HepG2 (cell line): ENCODE data around the gene INAFM2. TPM values are rescaled to one million over a fixed set of nuclear protein-coding genes. Genes with fewer than 3 reads are reported as not detected.
A peak's percentile ranks its signal among the peaks of the same experiment; 100 is the strongest.

ENCODE experiments used
- ATAC-seq: fragments of 200-7000 bp; cut with Tn5 transposase; 3 replicates; pipeline ENCODE4 v1.9.1; 2020; ENCODE audit warnings: mild to moderate bottlenecking, moderate library complexity
- BruUV-seq: library from RNA; stranded (reverse); fragments of 400-500 nt; replicated peaks from 2 replicates; lab custom pipeline; 2021; lab: Mats Ljungman, UMichigan
- CTCF ChIA-PET: fragments of 300-600 bp; formaldehyde crosslinking; extraction: SDS; loops from one replicate; lab custom pipeline; 2021; ENCODE audit warnings: low total read pairs, inconsistent platforms, low intra/inter-chr PET ratio; lab: Yijun Ruan, JAX
- POLR2A ChIA-PET: fragments of 350-600 bp; sonication (Branson Sonifier 250); formaldehyde crosslinking; loops from one replicate; lab custom pipeline; 2020; ENCODE audit warnings: antibody characterized with exemption, inconsistent platforms; lab: Yijun Ruan, JAX
- DNase-seq: peaks from one replicate; pipeline ENCODE4 v3.0.0-alpha.2; 2015; ENCODE audit warnings: low spot score
- FAIRE-seq: peaks from 3 replicates; lab custom pipeline; 2011; peaks lifted over from hg19 to GRCh38; lab: Jason Lieb, UNC
- H2AFZ ChIP-seq: one replicate; pipeline ENCODE4 v1.6.1; 2011; ENCODE audit warnings: low read length, inconsistent platforms
- H3K27ac ChIP-seq: fragments of 300-600 bp; 3 replicates; pipeline ENCODE4 v1.8.0; 2011; ENCODE audit warnings: mixed run types, mild to moderate bottlenecking, mixed read lengths, low read length, inconsistent platforms; ENCODE audit not compliant: insufficient read depth; ENCODE audit errors: extremely low read length
- H3K27me3 ChIP-seq, 2 experiments: fragments of 200-600 bp in 1 of 2; 2 replicates in 1 of 2; 3 replicates in 1 of 2; pipeline versions ENCODE4 v1.6.0 to v1.8.0; 2011; ENCODE audit warnings: low read length in 2 of 2, mild to moderate bottlenecking in 2 of 2, moderate library complexity in 2 of 2, inconsistent platforms in 1 of 2; ENCODE audit not compliant: insufficient read depth in 2 of 2, control insufficient read depth in 1 of 2
- H3K36me3 ChIP-seq, 2 experiments: fragments of 200-600 bp in 1 of 2; replicated peaks in 1 of 2; 2 replicates in 1 of 2; 3 replicates in 1 of 2; pipeline versions ENCODE4 v1.5.1 to v1.8.0; 2011; ENCODE audit warnings: low read length in 2 of 2, inconsistent platforms in 1 of 2; ENCODE audit not compliant: insufficient read depth in 2 of 2, control insufficient read depth in 1 of 2
- H3K4me1 ChIP-seq: 2 replicates; pipeline ENCODE4 v1.5.1; 2012; ENCODE audit warnings: low read length, inconsistent platforms; ENCODE audit not compliant: insufficient read depth
- H3K4me2 ChIP-seq: 2 replicates; pipeline ENCODE4 v1.6.0; 2011; ENCODE audit warnings: low read depth, low read length, inconsistent platforms
- H3K4me3 ChIP-seq, 3 experiments: fragments of 200-600 bp in 1 of 3; sonication (generic), shearing (Covaris generic) in 1 of 3; replicated peaks in 1 of 3; 2 replicates each; pipeline ENCODE4 v1.5.1; 2011 to 2016; ENCODE audit warnings: low read length in 3 of 3, inconsistent platforms in 2 of 3, low read depth in 2 of 3, mild to moderate bottlenecking in 2 of 3, control low read depth in 1 of 3, mixed read lengths in 1 of 3; ENCODE audit not compliant: insufficient read depth in 1 of 3
- H3K79me2 ChIP-seq: one replicate; pipeline ENCODE4 v1.6.1; 2011; ENCODE audit warnings: low read length, inconsistent platforms; ENCODE audit not compliant: insufficient read depth
- H3K9ac ChIP-seq: 2 replicates; pipeline ENCODE4 v1.6.0; 2011; ENCODE audit warnings: mild to moderate bottlenecking, low read depth, low read length, inconsistent platforms; ENCODE audit not compliant: insufficient read depth
- H3K9me3 ChIP-seq: 2 replicates; pipeline ENCODE4 v1.5.1; 2012; ENCODE audit warnings: mild to moderate bottlenecking, low read length
- H4K20me1 ChIP-seq: 2 replicates; pipeline ENCODE4 v1.6.0; 2011; ENCODE audit warnings: inconsistent platforms, mild to moderate bottlenecking, low read length, moderate library complexity; ENCODE audit not compliant: insufficient read depth
- DMAP1 ChIP-seq: IDR thresholded peaks from 2 replicates; pipeline ENCODE4 v1.6.1; 2016
- FOXK2 ChIP-seq: fragments of 450-650 bp; IDR thresholded peaks from 2 replicates; pipeline ENCODE4 v1.6.1; 2016
- HNRNPL ChIP-seq: fragments of 200-400 bp; formaldehyde crosslinking; IDR thresholded peaks from 2 replicates; pipeline ENCODE4 v1.6.1; 2017; ENCODE audit warnings: mild to moderate bottlenecking, low read depth, low read length
- MBD4 ChIP-seq: IDR thresholded peaks from 2 replicates; pipeline ENCODE4 v1.6.1; 2012; ENCODE audit warnings: low read length, inconsistent platforms, borderline replicate concordance
- PAWR ChIP-seq: sonication (generic); formaldehyde crosslinking; IDR thresholded peaks from 2 replicates; pipeline ENCODE4 v1.4.0; 2020; ENCODE audit warnings: missing genetic modification reagents, mild to moderate bottlenecking, borderline replicate concordance
- RAD21 ChIP-seq: fragments of 450-650 bp; formaldehyde crosslinking; IDR thresholded peaks from 2 replicates; pipeline ENCODE4 v1.5.0; 2020; ENCODE audit warnings: mild to moderate bottlenecking
- RFX5 ChIP-seq: IDR thresholded peaks from 2 replicates; pipeline ENCODE4 v1.6.1; 2011; ENCODE audit warnings: low read depth, low read length, improper control_type of control experiment
- SALL1 ChIP-seq: sonication (generic); formaldehyde crosslinking; IDR thresholded peaks from 2 replicates; pipeline ENCODE4 v1.8.0; 2022; ENCODE audit warnings: mild to moderate bottlenecking, missing genetic modification reagents
- SMC3 ChIP-seq: IDR thresholded peaks from 2 replicates; pipeline ENCODE4 v1.6.1; 2011; ENCODE audit warnings: low read length, improper control_type of control experiment
- STAG1 ChIP-seq: sonication (generic); formaldehyde crosslinking; IDR thresholded peaks from 2 replicates; pipeline ENCODE4 v1.4.0; 2020; ENCODE audit warnings: missing genetic modification reagents
- TBL1XR1 ChIP-seq: fragments of 150-350 bp; IDR thresholded peaks from 2 replicates; pipeline ENCODE4 v1.6.1; 2014; ENCODE audit warnings: borderline replicate concordance, low read length; ENCODE audit not compliant: partially characterized antibody
- TEAD3 ChIP-seq: optimal IDR thresholded peaks from 2 replicates; pipeline ENCODE3; 2016; ENCODE audit warnings: borderline replicate concordance
- U2AF2 ChIP-seq: fragments of 200-400 bp; formaldehyde crosslinking; IDR thresholded peaks from 2 replicates; pipeline ENCODE4 v1.6.1; 2017; ENCODE audit warnings: low read depth, mild to moderate bottlenecking, low read length
- XRCC5 ChIP-seq: fragments of 200-400 bp; formaldehyde crosslinking; optimal IDR thresholded peaks from 2 replicates; pipeline ENCODE3; 2017; ENCODE audit warnings: mild to moderate bottlenecking, low read length
- ZNF431 ChIP-seq: sonication (generic); formaldehyde crosslinking; IDR thresholded peaks from 2 replicates; pipeline ENCODE4 v1.9.0; 2022; ENCODE audit warnings: missing genetic modification reagents, low read depth, mild to moderate bottlenecking, borderline replicate concordance
- ZNF629 ChIP-seq: sonication (generic); formaldehyde crosslinking; conservative IDR thresholded peaks from 2 replicates; pipeline ENCODE4 v1.5.0; 2020; ENCODE audit warnings: missing genetic modification reagents
- ZNF772 ChIP-seq: sonication (generic); formaldehyde crosslinking; IDR thresholded peaks from 2 replicates; pipeline ENCODE4 v1.5.0; 2020; ENCODE audit warnings: mild to moderate bottlenecking, missing genetic modification reagents
- ZSCAN25 ChIP-seq: sonication (generic); formaldehyde crosslinking; IDR thresholded peaks from 2 replicates; pipeline ENCODE4 v1.8.0; 2022; ENCODE audit warnings: mild to moderate bottlenecking, missing genetic modification reagents
- WGBS: methylation state at CpG from one replicate; pipeline ENCODE4 v1.1.6; 2017; ENCODE audit warnings: low lambda C conversion rate; 5-methylcytosine and 5-hydroxymethylcytosine counted together
- in situ Hi-C: cut with HindIII; loops from 2 replicates; pipeline ENCODE4 v1.10.0; 2017; ENCODE audit warnings: low pct_unique_long_range_greater_than_20kb; ENCODE audit not compliant: extremely low pct_ligation_motif_present
- intact Hi-C: fragments of 100-400 bp; cut with micrococcal nuclease; formaldehyde crosslinking; loops from one replicate; pipeline ENCODE4 v1.10.0; 2022; ENCODE audit not compliant: unreplicated experiment
- polyA plus RNA-seq, 8 experiments: library from polyadenylated mRNA; depleted of rRNA in 3 of 8; stranded (reverse) in 7 of 8; unstranded in 1 of 8; fragments of >200 nt; fragmentation: Illumina TruSeq in 4 of 8; extraction: Trizol in 4 of 8; gene quantifications; 2 replicates each; pipeline versions ENCODE4 v1.2.1 to v1.2.3, GENCODE V29; 2011 to 2016; ENCODE audit warnings: low read depth in 4 of 8, missing spikeins in 1 of 8, mixed read lengths in 1 of 8; ENCODE audit not compliant: insufficient read depth in 1 of 8
- total RNA-seq, 5 experiments: library from RNA; depleted of rRNA; stranded (reverse); fragments of >200 nt; fragmentation: Illumina TruSeq; extraction: Trizol; gene quantifications; 2 replicates each; pipeline ENCODE4 v1.2.3, GENCODE V29; 2016; ENCODE audit warnings: low read depth in 1 of 5
- TF ChIP-seq, protein P1 (sequence below): sonication (generic); formaldehyde crosslinking; IDR thresholded peaks from 2 replicates; pipeline ENCODE4 v1.5.0; 2020; ENCODE audit warnings: mild to moderate bottlenecking, missing genetic modification reagents, moderate library complexity
- TF ChIP-seq, protein P2 (sequence below): sonication (generic); formaldehyde crosslinking; conservative IDR thresholded peaks from 2 replicates; pipeline ENCODE4 v1.8.0; 2022; ENCODE audit warnings: mild to moderate bottlenecking, moderate library complexity, missing genetic modification reagents
- TF ChIP-seq, protein P3 (sequence below): sonication (generic); formaldehyde crosslinking; IDR thresholded peaks from 2 replicates; pipeline ENCODE4 v1.4.0; 2020; ENCODE audit warnings: missing genetic modification reagents

Gene INAFM2
- total and polyA plus RNA-seq, 2 of the 13 experiments (the other 11 are each of a cell fraction or from before 2014, with no cell fraction given): 5.5 to 6.5 TPM

DNA sequence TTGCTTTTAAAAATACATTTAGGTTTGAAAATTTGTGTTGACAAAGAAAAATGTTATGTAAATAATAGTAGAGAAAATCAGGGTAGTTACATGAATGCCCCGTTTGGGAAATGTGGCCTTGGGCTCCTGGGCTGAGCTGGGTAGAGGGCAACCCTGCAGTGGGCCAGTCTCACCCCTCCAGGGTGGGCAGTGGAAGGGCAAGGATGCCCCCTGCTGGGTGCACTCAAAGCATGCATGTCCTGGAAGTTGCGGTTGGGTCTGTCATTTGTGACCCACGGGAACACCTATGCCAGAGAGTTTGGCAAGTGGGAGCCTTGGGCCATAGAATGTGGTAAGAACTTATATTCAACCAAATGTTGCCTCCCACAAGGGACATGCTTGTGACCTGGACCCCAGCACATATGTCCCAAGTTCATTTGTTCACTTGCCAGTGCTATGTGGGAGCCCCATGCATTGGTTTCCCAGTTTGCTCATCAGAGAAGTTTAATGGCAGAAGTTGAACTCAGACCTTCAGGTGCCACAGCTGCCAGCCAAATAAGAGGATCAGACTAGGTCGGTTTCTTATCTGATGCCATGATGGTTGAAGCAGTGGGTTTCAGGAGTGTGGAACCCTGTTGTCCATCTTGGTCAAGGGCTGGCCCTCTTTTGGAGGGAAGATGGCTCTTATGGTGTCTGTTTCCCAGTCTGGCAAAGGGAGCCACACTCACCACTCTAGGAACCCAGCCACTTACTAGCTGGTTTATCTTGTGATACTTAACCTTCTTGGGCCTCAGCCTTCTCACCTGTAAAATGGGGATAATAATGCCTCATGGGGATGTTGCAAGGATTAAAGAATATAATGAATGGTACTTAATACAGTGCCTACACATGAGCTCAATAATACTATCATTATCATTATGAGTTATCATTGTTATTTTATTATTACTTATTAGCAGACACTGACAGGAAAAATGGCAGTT, 13.2 kb upstream of the INAFM2 start:
- in situ Hi-C loops: loop anchor here (5.0 kb wide), 1 partner anchor 33 kb away; no protein-coding TSS in a partner anchor
- Histone ChIP-seq H3K79me2 (no peaks in the 10 kb centered on the region), H3K9me3 (no peaks in the 10 kb centered on the region), H3K9ac (no peak overlapping the region), H2AFZ (no peak overlapping the region), H3K4me2 (no peak overlapping the region), H3K27me3 (peaks cover 2 to 63% of the 10 kb centered on the region in 2 experiments; a peak in 4 of 5 replicates), H3K27ac (no peak overlapping the region), H3K4me3 (no peak overlapping the region), H3K4me1 (no peaks in the 10 kb centered on the region), H4K20me1 (no peaks in the 10 kb centered on the region), H3K36me3 (no peaks in the 10 kb centered on the region)
- 5% methylated on average over 4 of the region's 4 CpGs for WGBS
- DNase-seq (peak; percentile 46), FAIRE-seq (no peak), ATAC-seq (peak; percentile 76)
- BruUV-seq: no TSS peak
- POLR2A ChIA-PET: no interaction called here
- intact Hi-C loops: loop anchor here (1.0 kb wide), 1 partner anchor 31 kb away; no protein-coding TSS in a partner anchor
- CTCF ChIA-PET: interaction anchor here (1.2 to 1.6 kb wide), 3 partner anchors 28 to 36 kb away, joined by 3 to 17 read pairs (median 6); partner anchors contain the start of gene ANKRD63
- TF ChIP-seq TBL1XR1 (no peak), PAWR (CRISPR knock-in tag) (no peak), SMC3 (peak; percentile 23; the same call in 1 of the 2 replicates), RAD21 (CRISPR knock-in tag) (peak; percentile 81), TEAD3 (CRISPR knock-in tag) (peak; percentile 37), HNRNPL (0 out of 2 replicates have a peak, but pooled peaks have one; percentile 61), ZNF431 (CRISPR knock-in tag) (no peak), RFX5 (no peak), STAG1 (CRISPR knock-in tag) (peak; percentile 84), ZNF772 (CRISPR knock-in tag) (no peak), U2AF2 (no peak), DMAP1 (CRISPR knock-in tag) (no peak), ZSCAN25 (peak; percentile 90), MBD4 (no peak), SALL1 (0 out of 2 replicates have a peak, but pooled peaks have one; percentile 17), XRCC5 (peak; percentile 51), FOXK2 (no peak), ZNF629 (CRISPR knock-in tag) (peak; percentile 55; the same call in 1 of the 2 replicates)
- TF ChIP-seq, protein P1, sequence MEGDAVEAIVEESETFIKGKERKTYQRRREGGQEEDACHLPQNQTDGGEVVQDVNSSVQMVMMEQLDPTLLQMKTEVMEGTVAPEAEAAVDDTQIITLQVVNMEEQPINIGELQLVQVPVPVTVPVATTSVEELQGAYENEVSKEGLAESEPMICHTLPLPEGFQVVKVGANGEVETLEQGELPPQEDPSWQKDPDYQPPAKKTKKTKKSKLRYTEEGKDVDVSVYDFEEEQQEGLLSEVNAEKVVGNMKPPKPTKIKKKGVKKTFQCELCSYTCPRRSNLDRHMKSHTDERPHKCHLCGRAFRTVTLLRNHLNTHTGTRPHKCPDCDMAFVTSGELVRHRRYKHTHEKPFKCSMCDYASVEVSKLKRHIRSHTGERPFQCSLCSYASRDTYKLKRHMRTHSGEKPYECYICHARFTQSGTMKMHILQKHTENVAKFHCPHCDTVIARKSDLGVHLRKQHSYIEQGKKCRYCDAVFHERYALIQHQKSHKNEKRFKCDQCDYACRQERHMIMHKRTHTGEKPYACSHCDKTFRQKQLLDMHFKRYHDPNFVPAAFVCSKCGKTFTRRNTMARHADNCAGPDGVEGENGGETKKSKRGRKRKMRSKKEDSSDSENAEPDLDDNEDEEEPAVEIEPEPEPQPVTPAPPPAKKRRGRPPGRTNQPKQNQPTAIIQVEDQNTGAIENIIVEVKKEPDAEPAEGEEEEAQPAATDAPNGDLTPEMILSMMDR (CRISPR knock-in tag): peak; percentile 81
- TF ChIP-seq, protein P2, sequence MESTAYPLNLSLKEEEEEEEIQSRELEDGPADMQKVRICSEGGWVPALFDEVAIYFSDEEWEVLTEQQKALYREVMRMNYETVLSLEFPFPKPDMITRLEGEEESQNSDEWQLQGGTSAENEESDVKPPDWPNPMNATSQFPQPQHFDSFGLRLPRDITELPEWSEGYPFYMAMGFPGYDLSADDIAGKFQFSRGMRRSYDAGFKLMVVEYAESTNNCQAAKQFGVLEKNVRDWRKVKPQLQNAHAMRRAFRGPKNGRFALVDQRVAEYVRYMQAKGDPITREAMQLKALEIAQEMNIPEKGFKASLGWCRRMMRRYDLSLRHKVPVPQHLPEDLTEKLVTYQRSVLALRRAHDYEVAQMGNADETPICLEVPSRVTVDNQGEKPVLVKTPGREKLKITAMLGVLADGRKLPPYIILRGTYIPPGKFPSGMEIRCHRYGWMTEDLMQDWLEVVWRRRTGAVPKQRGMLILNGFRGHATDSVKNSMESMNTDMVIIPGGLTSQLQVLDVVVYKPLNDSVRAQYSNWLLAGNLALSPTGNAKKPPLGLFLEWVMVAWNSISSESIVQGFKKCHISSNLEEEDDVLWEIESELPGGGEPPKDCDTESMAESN (CRISPR knock-in tag): 0 out of 2 replicates have a peak, but pooled peaks have one; percentile 32
- TF ChIP-seq, protein P3, sequence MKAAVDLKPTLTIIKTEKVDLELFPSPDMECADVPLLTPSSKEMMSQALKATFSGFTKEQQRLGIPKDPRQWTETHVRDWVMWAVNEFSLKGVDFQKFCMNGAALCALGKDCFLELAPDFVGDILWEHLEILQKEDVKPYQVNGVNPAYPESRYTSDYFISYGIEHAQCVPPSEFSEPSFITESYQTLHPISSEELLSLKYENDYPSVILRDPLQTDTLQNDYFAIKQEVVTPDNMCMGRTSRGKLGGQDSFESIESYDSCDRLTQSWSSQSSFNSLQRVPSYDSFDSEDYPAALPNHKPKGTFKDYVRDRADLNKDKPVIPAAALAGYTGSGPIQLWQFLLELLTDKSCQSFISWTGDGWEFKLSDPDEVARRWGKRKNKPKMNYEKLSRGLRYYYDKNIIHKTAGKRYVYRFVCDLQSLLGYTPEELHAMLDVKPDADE: no peak
